ENCODE results near the gene SIVA1.

Gene SIVA1

GRCh38 chr14:104785708-104786080, 32.7 kb downstream of the SIVA1 start:
- no peak for DNase-seq

- peak; percentile 64 for DNase-seq
Observed at GRCh38 chr14:104786091-104786586, 33.2 kb downstream of the SIVA1 start.

GRCh38 chr14:104786726-104787675, 34.1 kb downstream of the SIVA1 start:
- no peak for DNase-seq

GRCh38 chr14:104787736-104788135, 34.8 kb downstream of the SIVA1 start:
- no peak for DNase-seq

GRCh38 chr14:104788161-104788818, 35.3 kb downstream of the SIVA1 start:
- DNase-seq = no peak

- DNase-seq = no peak
Observed at GRCh38 chr14:104788873-104789663, 36.1 kb downstream of the SIVA1 start.

GRCh38 chr14:104789752-104790743, 37.1 kb downstream of the SIVA1 start:
- no peak for DNase-seq

- DNase-seq = no peak
Observed at GRCh38 chr14:104791425-104791824, 38.5 kb downstream of the SIVA1 start.

- DNase-seq = no peak
Observed at GRCh38 chr14:104792101-104792884, 39.3 kb downstream of the SIVA1 start.

GRCh38 chr14:104792945-104793702, 40.2 kb downstream of the SIVA1 start:
- no peak for DNase-seq

- DNase-seq = no peak
Observed at GRCh38 chr14:104793703-104793959, 40.7 kb downstream of the SIVA1 start.

- peak; percentile 80 for DNase-seq
Observed at GRCh38 chr14:104794099-104794498, 41.2 kb downstream of the SIVA1 start.

- DNase-seq = peak; percentile 34
Observed at GRCh38 chr14:104794631-104794992, 41.7 kb downstream of the SIVA1 start.

GRCh38 chr14:104794993-104795780, 42.2 kb downstream of the SIVA1 start, which contains the start of gene AKT1:
Gene AKT1 (minus strand): TSS chr14:104795748. CDS start chr14:104792643, 3,105 bp downstream.
- peak; percentile 39 for DNase-seq

- peak; percentile 68 for DNase-seq
Observed at GRCh38 chr14:104795781-104796686, 43.1 kb downstream of the SIVA1 start.

GRCh38 chr14:104796687-104797081, 43.7 kb downstream of the SIVA1 start:
- no peak for DNase-seq

- peak; percentile 40 for DNase-seq
Observed at GRCh38 chr14:104797115-104798044, 44.4 kb downstream of the SIVA1 start.

All from hematopoietic multipotent progenitor cell treated with erythropoietin and hydrocortisone succinate and interleukin-3 and kit ligand, for 6 days (in vitro differentiated cells).